Gastrocnemius medialis (tissue), 4 donors: ENCODE data around the gene SRPK2. TPM values are rescaled to one million over a fixed set of nuclear protein-coding genes. Genes with fewer than 3 reads are reported as not detected.

Experiments
- ATAC-seq, 2 donors: fragments of 150-250 bp; one replicate each; pipeline ENCODE4 v1.9.1; 2016
- DNase-seq, 2 donors: peaks; one replicate each; pipeline ENCODE4 v3.0.0-alpha.2; 2019
- H3K27ac ChIP-seq, 4 donors: fragments of 200-600 bp; sonication (generic); 1 replicate in 1 of 4; 2 replicates in 3 of 4; pipeline ENCODE4 v1.5.1; 2016 to 2018; ENCODE audit warnings: mild to moderate bottlenecking in 2 of 4, moderate library complexity in 1 of 4
- H3K27me3 ChIP-seq, 3 donors: fragments of 200-600 bp; sonication (generic) in 2 of 3; 1 replicate in 1 of 3; 2 replicates in 2 of 3; pipeline versions ENCODE4 v1.5.1 to v1.6.0; 2016 to 2019; ENCODE audit warnings: mild to moderate bottlenecking in 1 of 3, moderate library complexity in 1 of 3
- H3K36me3 ChIP-seq, 2 donors: fragments of 200-600 bp; sonication (generic) in 1 of 2; one replicate each; pipeline ENCODE4 v1.5.1; 2017 to 2018
- H3K4me1 ChIP-seq, 2 donors: fragments of 200-600 bp; sonication (generic) in 1 of 2; one replicate each; pipeline ENCODE4 v1.5.1; 2016 to 2017; ENCODE audit warnings: mild to moderate bottlenecking in 2 of 2
- H3K4me3 ChIP-seq, 4 donors: fragments of 200-600 bp; sonication (generic) in 3 of 4; 1 replicate in 1 of 4; 2 replicates in 3 of 4; pipeline ENCODE4 v1.5.1; 2016 to 2019; ENCODE audit warnings: mild to moderate bottlenecking in 2 of 4
- H3K9me3 ChIP-seq, 3 donors: fragments of 200-600 bp; sonication (generic) in 2 of 3; 1 replicate in 1 of 3; 2 replicates in 2 of 3; pipeline ENCODE4 v1.5.1; 2016 to 2019
- POLR2A ChIP-seq, 2 donors: fragments of 450-650 bp; IDR thresholded peaks; one replicate each; pipeline ENCODE4 v1.6.1; 2017; ENCODE audit warnings: antibody characterized with exemption in 2 of 2, mild to moderate bottlenecking in 2 of 2, moderate library complexity in 2 of 2
- in situ Hi-C, 4 donors: fragments of 200-750 bp; cut with MboI; loops; one replicate each; pipeline versions ENCODE4 v1.15.0 to v1.8.0; 2017; ENCODE audit warnings: low sequenced_read_pairs in 4 of 4
- intact Hi-C: fragments of 100-400 bp; cut with DNase I; formaldehyde crosslinking; loops from one replicate; pipeline ENCODE4 v1.15.1; 2023; ENCODE audit warnings: low total_unique reads
- total RNA-seq, 4 donors: library from RNA; depleted of rRNA; stranded (reverse); fragments of >200 nt; gene quantifications; one replicate each; pipeline versions ENCODE4 v1.1.0 to v1.2.3, GENCODE V29; 2016
- TF ChIP-seq, protein P1 (sequence below), 5 experiments: fragments of 450-650 bp in 3 of 5; fragments of 200-600 bp in 2 of 5; sonication (generic) in 2 of 5; IDR thresholded peaks in 4 of 5; conservative IDR thresholded peaks in 1 of 5; 1 replicate in 4 of 5; 2 replicates in 1 of 5; pipeline ENCODE4 v1.5.1; 2016 to 2019; ENCODE audit warnings: antibody characterized with exemption in 5 of 5, mild to moderate bottlenecking in 3 of 5, moderate library complexity in 3 of 5

SRPK2 gene
- total RNA-seq, 4 donors from 2014 or later = 18.1 to 49.0 (median 21.3) TPM

DNA sequence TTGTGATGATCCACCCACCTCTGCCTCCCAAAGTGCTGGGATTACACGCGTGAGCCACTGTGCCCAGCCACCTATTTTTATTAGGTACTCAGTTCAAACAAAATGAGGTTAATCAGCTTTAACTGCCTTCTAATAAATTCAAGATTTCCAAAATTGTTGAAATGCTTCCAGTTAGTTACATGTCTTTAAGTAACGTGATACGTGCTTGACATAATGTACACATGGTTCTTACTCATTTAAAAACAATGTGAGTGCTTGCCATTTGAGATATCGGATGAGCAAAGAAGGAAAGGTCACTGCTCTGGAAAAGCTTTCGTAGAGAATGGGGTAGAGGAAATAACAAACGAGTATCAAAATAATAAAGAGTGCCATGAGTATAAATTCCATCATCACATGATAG, 291.1 kb downstream of the SRPK2 start:
- Histone ChIP-seq H3K27ac (peak overlapping the region; percentile 74 to 85 (median 75)), H3K4me3 (no peak overlapping the region), H3K27me3 (no peaks in the 10 kb centered on the region), H3K4me1 (peaks cover 18 to 39% of the 10 kb centered on the region in 2 donors), H3K36me3 (peaks cover 0 to 31% of the 10 kb centered on the region in 2 donors), H3K9me3 (no peaks in the 10 kb centered on the region)
- DNase-seq (no peak), ATAC-seq (peak; percentile 75 to 89)
- intact Hi-C loops (loop anchor here (2.0 kb wide), 1 partner anchor 113 kb away; no protein-coding TSS in a partner anchor), in situ Hi-C loops (no loop called here)
- TF ChIP-seq, protein P1, sequence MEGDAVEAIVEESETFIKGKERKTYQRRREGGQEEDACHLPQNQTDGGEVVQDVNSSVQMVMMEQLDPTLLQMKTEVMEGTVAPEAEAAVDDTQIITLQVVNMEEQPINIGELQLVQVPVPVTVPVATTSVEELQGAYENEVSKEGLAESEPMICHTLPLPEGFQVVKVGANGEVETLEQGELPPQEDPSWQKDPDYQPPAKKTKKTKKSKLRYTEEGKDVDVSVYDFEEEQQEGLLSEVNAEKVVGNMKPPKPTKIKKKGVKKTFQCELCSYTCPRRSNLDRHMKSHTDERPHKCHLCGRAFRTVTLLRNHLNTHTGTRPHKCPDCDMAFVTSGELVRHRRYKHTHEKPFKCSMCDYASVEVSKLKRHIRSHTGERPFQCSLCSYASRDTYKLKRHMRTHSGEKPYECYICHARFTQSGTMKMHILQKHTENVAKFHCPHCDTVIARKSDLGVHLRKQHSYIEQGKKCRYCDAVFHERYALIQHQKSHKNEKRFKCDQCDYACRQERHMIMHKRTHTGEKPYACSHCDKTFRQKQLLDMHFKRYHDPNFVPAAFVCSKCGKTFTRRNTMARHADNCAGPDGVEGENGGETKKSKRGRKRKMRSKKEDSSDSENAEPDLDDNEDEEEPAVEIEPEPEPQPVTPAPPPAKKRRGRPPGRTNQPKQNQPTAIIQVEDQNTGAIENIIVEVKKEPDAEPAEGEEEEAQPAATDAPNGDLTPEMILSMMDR (IDR thresholded peaks at IDR 0.05 in 4 of 5, conservative IDR thresholded peaks at IDR 0.05 in 1 of 5) = no peak
- TF ChIP-seq POLR2A (IDR thresholded peaks at IDR 0.05) = no peak

DNA sequence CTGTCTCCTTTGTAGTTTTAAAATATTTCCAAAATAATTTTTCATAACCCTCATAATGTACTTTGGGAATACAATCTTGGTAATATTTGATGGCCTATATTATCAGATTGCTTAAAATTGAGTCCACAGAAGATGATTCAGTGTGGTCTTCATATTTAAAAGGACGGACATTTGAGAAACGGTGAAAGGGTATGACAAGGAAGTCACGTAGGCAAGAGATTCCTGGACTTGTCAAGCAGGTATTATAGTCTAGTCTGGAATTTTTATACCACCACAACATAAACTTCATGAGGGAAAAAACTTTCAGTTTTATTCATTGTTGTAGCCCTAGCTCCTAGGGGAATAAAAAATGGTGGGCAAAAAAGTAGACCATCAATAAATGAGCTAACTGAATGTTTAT, 292.4 kb downstream of the SRPK2 start:
- Histone ChIP-seq H3K27ac (peak overlapping the region; percentile 74 to 85 (median 75)), H3K9me3 (no peaks in the 10 kb centered on the region), H3K27me3 (no peaks in the 10 kb centered on the region), H3K4me3 (no peak overlapping the region), H3K4me1 (peaks cover 18 to 39% of the 10 kb centered on the region in 2 donors), H3K36me3 (peaks cover 0 to 31% of the 10 kb centered on the region in 2 donors)
- no peak for DNase-seq
- intact Hi-C loops (no loop called here), in situ Hi-C loops (no loop called here)
- ATAC-seq = no peak
- no peak for TF ChIP-seq POLR2A (IDR thresholded peaks at IDR 0.05)
- TF ChIP-seq, protein P1 (IDR thresholded peaks at IDR 0.05 in 4 of 5, conservative IDR thresholded peaks at IDR 0.05 in 1 of 5) = no peak

DNA sequence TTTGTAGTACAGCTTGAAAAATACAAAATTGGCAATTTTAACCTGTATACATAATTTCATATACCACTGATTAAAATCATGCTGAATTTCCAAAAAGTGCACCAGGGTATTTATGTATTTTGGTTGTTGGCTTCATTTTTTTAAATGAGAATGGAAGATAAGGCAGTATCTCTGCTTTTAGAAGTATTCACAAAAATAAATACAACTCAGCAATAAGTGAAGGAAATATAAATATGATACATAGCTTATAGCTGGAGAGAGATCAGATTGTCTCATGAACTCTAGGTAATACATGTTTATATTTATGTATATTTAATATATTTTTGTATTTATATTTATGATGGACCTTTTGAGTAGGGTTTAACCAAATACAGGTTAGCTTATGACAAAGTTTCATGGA, 293.8 kb downstream of the SRPK2 start:
- Histone ChIP-seq H3K27ac (peak overlapping the region in 1 of 4 donors; percentile 75), H3K4me3 (no peak overlapping the region), H3K36me3 (peaks cover 0 to 42% of the 10 kb centered on the region in 2 donors), H3K27me3 (no peaks in the 10 kb centered on the region), H3K4me1 (peaks cover 18 to 27% of the 10 kb centered on the region in 2 donors), H3K9me3 (no peaks in the 10 kb centered on the region)
- ATAC-seq = no peak
- no peak for DNase-seq
- in situ Hi-C loops = no loop called here
- intact Hi-C loops = no loop called here
- no peak for TF ChIP-seq POLR2A (IDR thresholded peaks at IDR 0.05)
- TF ChIP-seq, protein P1 (IDR thresholded peaks at IDR 0.05 in 4 of 5, conservative IDR thresholded peaks at IDR 0.05 in 1 of 5) = no peak

- TF ChIP-seq, protein P1 (IDR thresholded peaks at IDR 0.05 in 4 of 5, conservative IDR thresholded peaks at IDR 0.05 in 1 of 5) = no peak
- TF ChIP-seq POLR2A (IDR thresholded peaks at IDR 0.05) = no peak
- no peaks in the 10 kb centered on the region for H3K27me3 ChIP-seq
- ATAC-seq (no peak), DNase-seq (no peak)
- intact Hi-C loops = no loop called here
- peaks cover 0 to 44% of the 10 kb centered on the region in 2 donors for H3K36me3 ChIP-seq
- in situ Hi-C loops = no loop called here
- peak overlapping the region in 3 of 4 donors; percentile 3 to 20 (median 20) for H3K27ac ChIP-seq
- no peaks in the 10 kb centered on the region for H3K9me3 ChIP-seq
- H3K4me1 ChIP-seq = peaks cover 0 to 4% of the 10 kb centered on the region in 2 donors
- H3K4me3 ChIP-seq = no peak overlapping the region
Observed at GRCh38 chr7:105088456-105088855, 300.3 kb downstream of the SRPK2 start.

DNA sequence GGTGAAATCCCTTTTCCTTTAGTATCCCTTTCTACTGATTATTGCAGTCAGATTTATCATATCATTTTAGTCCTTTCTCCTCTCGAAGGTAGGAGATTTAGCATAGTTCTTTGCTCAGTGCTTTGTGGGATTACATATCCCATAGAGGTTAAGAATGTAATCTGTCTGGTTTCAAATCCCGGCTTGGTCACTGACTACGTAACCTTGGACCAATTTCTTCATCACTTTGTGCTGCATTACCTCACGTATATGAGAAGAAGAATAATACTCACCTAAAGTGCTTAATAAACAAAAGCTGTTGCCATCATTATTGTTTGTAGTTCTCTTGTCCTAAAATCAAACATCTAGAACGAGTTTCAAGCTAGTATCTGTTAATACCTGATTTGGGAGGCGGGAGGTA, 300.7 kb downstream of the SRPK2 start:
- Histone ChIP-seq H3K4me3 (no peak overlapping the region), H3K36me3 (peaks cover 0 to 44% of the 10 kb centered on the region in 2 donors), H3K4me1 (peaks cover 0 to 4% of the 10 kb centered on the region in 2 donors), H3K9me3 (no peaks in the 10 kb centered on the region), H3K27ac (peak overlapping the region in 2 of 4 donors; percentile 20), H3K27me3 (no peaks in the 10 kb centered on the region)
- DNase-seq = no peak
- in situ Hi-C loops = no loop called here
- intact Hi-C loops = no loop called here
- no peak for ATAC-seq
- TF ChIP-seq, protein P1 (IDR thresholded peaks at IDR 0.05 in 4 of 5, conservative IDR thresholded peaks at IDR 0.05 in 1 of 5) = no peak
- TF ChIP-seq POLR2A (IDR thresholded peaks at IDR 0.05) = no peak
